Small intestine (tissue), 16 donors: ENCODE results near the gene CWF19L2. TPM values are rescaled to one million over a fixed set of nuclear protein-coding genes. Genes with fewer than 3 reads are reported as not detected.
"Not testable (repeated sequence)": the region's sequence is repeated elsewhere in the genome, so short reads cannot be mapped to it uniquely, and the experiment has no call there.

ENCODE experiments used
- DNase-seq, 2 donors: peaks; one replicate each; pipeline versions ENCODE4 v3.0.0 to v3.0.0-alpha.2; 2013
- FAIRE-seq: peaks from 2 replicates; lab custom pipeline; 2012; peaks lifted over from hg19 to GRCh38; lab: Jason Lieb, UNC
- H3K27ac ChIP-seq, 3 donors: one replicate each; pipeline ENCODE4 v1.5.1; 2013; ENCODE audit warnings: low read length in 2 of 3, mild to moderate bottlenecking in 2 of 3, control low read depth in 1 of 3, inconsistent platforms in 1 of 3, low read depth in 1 of 3, moderate library complexity in 1 of 3
- H3K27me3 ChIP-seq, 3 donors: one replicate each; pipeline ENCODE4 v1.6.1; 2013; ENCODE audit warnings: low read length in 3 of 3, inconsistent platforms in 1 of 3; ENCODE audit not compliant: control insufficient read depth in 3 of 3, insufficient read depth in 3 of 3
- H3K36me3 ChIP-seq, 3 donors: one replicate each; pipeline ENCODE4 v1.6.1; 2013; ENCODE audit warnings: low read length in 3 of 3, inconsistent platforms in 1 of 3, low read depth in 1 of 3, mild to moderate bottlenecking in 1 of 3, moderate library complexity in 1 of 3; ENCODE audit not compliant: control insufficient read depth in 3 of 3, insufficient read depth in 2 of 3
- H3K4me1 ChIP-seq, 3 donors: one replicate each; pipeline ENCODE4 v1.6.1; 2013; ENCODE audit warnings: low read length in 2 of 3, inconsistent platforms in 1 of 3, low read depth in 1 of 3, mild to moderate bottlenecking in 1 of 3, moderate library complexity in 1 of 3; ENCODE audit not compliant: control insufficient read depth in 3 of 3, insufficient read depth in 2 of 3
- H3K4me3 ChIP-seq, 3 donors: one replicate each; pipeline ENCODE4 v1.5.1; 2013; ENCODE audit warnings: low read length in 3 of 3, control low read depth in 1 of 3, inconsistent platforms in 1 of 3, low read depth in 1 of 3, mild to moderate bottlenecking in 1 of 3, moderate library complexity in 1 of 3
- H3K9me3 ChIP-seq, 2 donors: one replicate each; pipeline ENCODE4 v1.6.1; 2013; ENCODE audit warnings: low read depth in 1 of 2, low read length in 1 of 2; ENCODE audit not compliant: control insufficient read depth in 2 of 2, insufficient read depth in 1 of 2
- WGBS, 3 donors: extraction: QIAGEN DNeasy Blood & Tissue Kit; methylation state at CpG; one replicate each; pipeline ENCODE4 v1.1.7; 2013; 5-methylcytosine and 5-hydroxymethylcytosine counted together
- long read RNA-seq, 10 donors: transcript quantifications; one replicate each; lab custom pipeline, GENCODE V29; 2026
- polyA plus RNA-seq, 4 donors: library from polyadenylated mRNA; stranded (reverse) in 3 of 4; unstranded in 1 of 4; fragments of 200-250 nt in 3 of 4; fragments of 120-200 nt in 1 of 4; gene quantifications; one replicate each; pipeline versions ENCODE4 v1.2.1 to v1.2.3, GENCODE V29; 2013
- donor health status: healthy with polysubstance abuse.
- donor health status: control.
- donor health status: control.
- donor health status: Bipolar disorder and iron deficiency.
- donor health status: healthy.

Gene CWF19L2
- polyA plus RNA-seq: 10 to 100 TPM in 3 of 4 donors, 1 to 10 TPM in 1; 5.2 to 27.0 (median 13.3) TPM
- long read RNA-seq, donor 1, partial matches to known transcripts: 10 of 11 reads
- long read RNA-seq, donor 1, other reads (novel, unspliced or antisense): 0 of 11 reads
- long read RNA-seq, donor 2: 0 reads
- long read RNA-seq, donor 3, partial matches to known transcripts: 0 of 2 reads
- long read RNA-seq, donor 3, other reads (novel, unspliced or antisense): 0 of 2 reads
- long read RNA-seq, donor 4: 0 reads
- long read RNA-seq, donor 5: 0 reads
- long read RNA-seq, donor 6: 0 reads
- long read RNA-seq, donor 7: 0 reads
- long read RNA-seq, donor 8: 0 reads
- long read RNA-seq, donor 9: 0 reads
- long read RNA-seq, donor 10, partial matches to known transcripts: 0 of 2 reads
- long read RNA-seq, donor 10, other reads (novel, unspliced or antisense): 0 of 2 reads

DNA sequence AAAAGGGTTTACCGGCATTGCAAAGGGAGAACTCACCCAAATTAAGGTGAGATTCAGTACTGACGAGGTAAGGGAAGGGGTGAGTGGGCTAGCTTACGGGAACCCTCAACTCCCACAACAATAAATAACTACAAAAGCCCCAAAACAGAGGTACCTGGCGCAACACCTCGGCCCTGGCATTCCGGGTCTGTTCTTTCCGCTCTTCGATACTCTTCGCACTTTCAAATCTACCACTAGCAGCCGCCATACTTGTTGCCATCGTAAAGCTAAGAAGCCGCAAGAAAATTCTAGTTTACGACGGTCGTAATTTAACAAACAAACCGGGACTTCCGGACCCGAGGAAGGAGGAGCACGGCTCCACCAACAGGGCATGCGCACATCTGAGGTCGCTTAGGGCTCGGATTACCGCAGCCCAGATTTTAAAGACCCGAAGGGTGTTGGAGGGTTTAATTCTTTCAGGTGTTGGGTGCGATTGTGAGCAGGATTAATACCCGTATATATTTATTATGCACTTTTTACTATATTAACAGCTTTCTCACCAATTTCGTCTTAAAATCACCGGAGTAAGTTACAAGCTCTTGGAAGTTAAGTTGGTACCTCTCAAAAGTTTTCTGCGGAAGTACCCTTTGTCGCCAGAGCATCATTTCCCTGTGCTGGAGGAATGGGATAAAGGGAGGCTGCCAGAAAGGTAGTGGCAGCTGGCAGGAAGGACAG, at the start of gene CWF19L2:
TSS of gene CWF19L2 (minus strand) at position 268 of the 714 bp plus-strand sequence. CDS start at position 259, 9 bp downstream.
- H3K4me1 ChIP-seq: peaks cover 0 to 5% (median 4%) of the 10 kb centered on the region in 3 donors
- peak; percentile 94 to 96 for DNase-seq
- peak; percentile 93 for FAIRE-seq
- H3K4me3 ChIP-seq: peak within 1 kb of the TSS; percentile 49 to 64 (median 62)
- no peaks in the 10 kb centered on the region for H3K27me3 ChIP-seq
- H3K9me3 ChIP-seq: no peaks in the 10 kb centered on the region
- 0 to 1% (median 0%) methylated on average over 30 of the region's 30 CpGs for WGBS, 3 donors
- peaks cover 4 to 12% (median 4%) of the 10 kb centered on the region in 3 donors for H3K36me3 ChIP-seq
- peak within 1 kb of the TSS in 2 of 3 donors; percentile 33 to 82 for H3K27ac ChIP-seq

GRCh38 chr11:107505647-107506225, 48.1 kb upstream of the CWF19L2 start:
- Histone ChIP-seq H3K27me3 (no peaks in the 10 kb centered on the region), H3K36me3 (peaks cover 4 to 7% (median 4%) of the 10 kb centered on the region in 3 donors), H3K4me1 (no peaks in the 10 kb centered on the region), H3K4me3 (no peak overlapping the region), H3K27ac (no peak overlapping the region), H3K9me3 (peaks cover 0 to 7% of the 10 kb centered on the region in 2 donors)
- FAIRE-seq (no peak), DNase-seq (no peak)

DNA sequence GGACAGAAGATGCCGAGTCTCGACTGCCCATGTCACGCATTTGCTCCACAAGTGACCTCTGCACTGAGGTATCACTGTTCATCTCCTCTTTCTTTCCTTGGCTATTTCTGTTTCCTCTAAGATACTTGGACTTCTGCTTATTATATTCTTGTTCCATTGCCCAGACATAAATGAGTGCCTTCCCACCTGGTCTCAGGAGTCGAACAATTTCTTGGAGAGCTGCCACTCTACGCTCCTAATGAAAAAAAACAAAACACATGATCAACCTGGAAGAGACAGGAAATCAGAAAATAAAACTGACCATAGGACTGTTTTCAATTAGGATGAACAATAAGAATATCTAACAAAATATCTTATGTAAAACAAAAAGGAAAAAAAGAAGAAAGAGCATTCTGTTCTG, 47.4 kb upstream of the CWF19L2 start:
- DNase-seq: no peak
- no peak for FAIRE-seq
- H3K36me3 ChIP-seq: peaks cover 2 to 7% (median 4%) of the 10 kb centered on the region in 3 donors
- no peaks in the 10 kb centered on the region for H3K4me1 ChIP-seq
- WGBS, 3 donors: 94 to 98% (median 97%) methylated on average over 5 of the region's 5 CpGs
- no peaks in the 10 kb centered on the region for H3K27me3 ChIP-seq
- no peak overlapping the region for H3K4me3 ChIP-seq
- no peak overlapping the region for H3K27ac ChIP-seq
- H3K9me3 ChIP-seq: peaks cover 0 to 7% of the 10 kb centered on the region in 2 donors

- Histone ChIP-seq H3K4me3 (no peak overlapping the region), H3K9me3 (peaks cover 0 to 7% of the 10 kb centered on the region in 2 donors), H3K27me3 (no peaks in the 10 kb centered on the region), H3K36me3 (peaks cover 2 to 7% (median 4%) of the 10 kb centered on the region in 3 donors), H3K4me1 (no peaks in the 10 kb centered on the region), H3K27ac (no peak overlapping the region)
- FAIRE-seq (no peak), DNase-seq (peak; percentile 13 to 83)
- WGBS, 3 donors: 94 to 100% (median 99%) methylated on average over 1 of the region's 1 CpG
Measured at GRCh38 chr11:107501713-107502112, 44.1 kb upstream of the CWF19L2 start.

DNA sequence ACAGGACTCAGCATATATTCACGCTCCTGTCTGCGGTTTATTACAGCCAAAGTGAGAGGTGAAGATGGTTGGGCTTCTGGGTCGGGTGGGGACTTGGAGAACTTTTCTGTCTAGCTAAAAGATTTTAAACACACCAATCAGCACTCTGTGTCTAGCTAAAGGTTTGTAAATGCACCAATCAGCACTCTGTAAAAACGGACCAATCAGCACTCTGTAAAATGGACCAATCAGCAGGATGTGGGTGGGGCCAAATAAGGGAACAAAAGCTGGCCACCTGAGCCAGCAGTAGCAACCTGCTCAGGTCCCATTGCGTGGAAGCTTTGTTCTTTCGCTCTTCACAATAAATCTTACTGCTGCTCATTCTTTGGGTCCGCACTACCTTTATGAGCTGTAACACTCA, 39.7 kb upstream of the CWF19L2 start:
- not testable (repeated sequence) for FAIRE-seq, DNase-seq, H3K36me3 ChIP-seq, H3K27ac ChIP-seq, H3K9me3 ChIP-seq, H3K4me1 ChIP-seq, H3K27me3 ChIP-seq, H3K4me3 ChIP-seq
- WGBS, 3 donors: 95 to 98% (median 97%) methylated on average over 7 of the region's 7 CpGs

- WGBS, 3 donors: 80 to 85% (median 80%) methylated on average over 4 of the region's 4 CpGs
- Histone ChIP-seq H3K9me3 (no peaks in the 10 kb centered on the region), H3K4me3 (no peak overlapping the region), H3K4me1 (no peaks in the 10 kb centered on the region), H3K27me3 (no peaks in the 10 kb centered on the region), H3K36me3 (no peaks in the 10 kb centered on the region), H3K27ac (no peak overlapping the region)
- DNase-seq (no peak), FAIRE-seq (no peak)
Measured at GRCh38 chr11:107496011-107496410, 38.4 kb upstream of the CWF19L2 start.

- FAIRE-seq (no peak), DNase-seq (no peak)
- WGBS, 3 donors: 31 to 52% (median 51%) methylated on average over 1 of the region's 1 CpG
- Histone ChIP-seq H3K9me3 (no peaks in the 10 kb centered on the region), H3K27ac (no peak overlapping the region), H3K27me3 (no peaks in the 10 kb centered on the region), H3K36me3 (no peaks in the 10 kb centered on the region), H3K4me3 (no peak overlapping the region), H3K4me1 (no peaks in the 10 kb centered on the region)
Measured at GRCh38 chr11:107494055-107494454, 36.4 kb upstream of the CWF19L2 start.

- Histone ChIP-seq H3K4me3 (no peak overlapping the region), H3K9me3 (no peaks in the 10 kb centered on the region), H3K4me1 (no peaks in the 10 kb centered on the region), H3K27ac (no peak overlapping the region), H3K27me3 (peaks cover 0 to 2% (median 0%) of the 10 kb centered on the region in 3 donors), H3K36me3 (no peaks in the 10 kb centered on the region)
- FAIRE-seq: no peak
- DNase-seq: peak; percentile 5 to 6
- WGBS, 3 donors: 80 to 100% (median 95%) methylated on average over 1 of the region's 1 CpG
Measured at GRCh38 chr11:107493117-107493516, 35.5 kb upstream of the CWF19L2 start.
